Activated naive CD4-positive, alpha-beta T cell treated with anti-CD3 and anti-CD28 coated beads for 36 hours (primary cell): ENCODE data around the gene ELAVL4. TPM values are rescaled to one million over a fixed set of nuclear protein-coding genes. Genes with fewer than 3 reads are reported as not detected.

Experiments used
- CTCF ChIA-PET: fragments of 350-600 bp; sonication (Branson Sonifier 250); formaldehyde crosslinking; loops from one replicate; lab custom pipeline; 2021; ENCODE audit warnings: antibody characterized with exemption; lab: Charles Lee
- DNase-seq: peaks from one replicate; pipeline ENCODE4 v3.0.0-alpha.2; 2020
- H3K27ac Mint-ChIP-seq: one replicate; pipeline ENCODE4 v1.8.0; 2021; ENCODE audit warnings: mild to moderate bottlenecking, mixed read lengths
- H3K27me3 Mint-ChIP-seq: one replicate; pipeline ENCODE4 v1.8.0; 2021; ENCODE audit warnings: low read depth, mixed read lengths
- H3K36me3 Mint-ChIP-seq: one replicate; pipeline ENCODE4 v1.8.0; 2021; ENCODE audit warnings: low read depth, mixed read lengths
- H3K4me1 Mint-ChIP-seq: one replicate; pipeline ENCODE4 v1.8.0; 2021; ENCODE audit warnings: low read depth, mixed read lengths
- H3K4me3 Mint-ChIP-seq: one replicate; pipeline ENCODE4 v1.8.0; 2021; ENCODE audit warnings: mild to moderate bottlenecking, moderate library complexity, mixed read lengths
- H3K9me3 Mint-ChIP-seq: one replicate; pipeline ENCODE4 v1.8.0; 2021; ENCODE audit warnings: mixed read lengths
- intact Hi-C: fragments of 100-400 bp; cut with micrococcal nuclease; formaldehyde crosslinking; loops from one replicate; pipeline ENCODE4 v1.15.1; 2023
- total RNA-seq, 2 experiments: library from RNA; stranded (reverse); gene quantifications; one replicate each; pipeline ENCODE4 v1.2.3, GENCODE V29; 2021

Gene ELAVL4
- total RNA-seq, 2 experiments from 2014 or later, result not detected

- CTCF ChIA-PET, result no interaction called here
- no peak overlapping the region for H3K27ac Mint-ChIP-seq
- intact Hi-C loops, result no loop called here
Measured at GRCh38 chr1:50196081-50196480, 87.4 kb downstream of the ELAVL4 start.

DNA sequence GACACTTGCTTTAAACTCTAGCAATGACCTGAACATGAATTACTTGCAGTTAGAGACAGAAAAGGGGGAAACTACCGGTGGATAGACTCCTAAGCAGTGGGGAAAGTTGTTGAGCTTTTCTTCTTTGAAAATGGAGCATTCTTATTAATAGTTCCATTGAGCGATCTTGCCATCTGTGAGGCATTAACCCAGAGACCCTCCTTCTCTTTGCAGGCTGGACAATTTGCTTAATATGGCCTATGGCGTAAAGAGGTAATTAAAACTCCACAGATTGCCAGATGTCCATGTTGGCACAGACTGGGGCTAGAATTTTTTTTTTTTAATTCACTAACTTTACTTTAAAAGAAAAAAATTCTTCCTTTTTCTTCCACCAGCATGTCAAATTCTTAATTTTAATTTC is 88.5 kb downstream of the ELAVL4 start:
- H3K4me1 Mint-ChIP-seq, result no peaks in the 10 kb centered on the region
- no peak overlapping the region for H3K4me3 Mint-ChIP-seq
- no peak for DNase-seq
- no peaks in the 10 kb centered on the region for H3K36me3 Mint-ChIP-seq
- intact Hi-C loops, result no loop called here
- CTCF ChIA-PET, result no interaction called here
- peaks cover 2% of the 10 kb centered on the region for H3K27me3 Mint-ChIP-seq
- no peak overlapping the region for H3K27ac Mint-ChIP-seq
- no peaks in the 10 kb centered on the region for H3K9me3 Mint-ChIP-seq

More at GRCh38 chr1:50196081-50196480, 87.4 kb downstream of the ELAVL4 start:
- H3K36me3 Mint-ChIP-seq, result no peaks in the 10 kb centered on the region
- H3K27me3 Mint-ChIP-seq, result peaks cover 2% of the 10 kb centered on the region
- no peaks in the 10 kb centered on the region for H3K4me1 Mint-ChIP-seq
- no peak for DNase-seq
- no peak overlapping the region for H3K4me3 Mint-ChIP-seq
- H3K9me3 Mint-ChIP-seq, result no peaks in the 10 kb centered on the region

- H3K9me3 Mint-ChIP-seq, result no peaks in the 10 kb centered on the region
- H3K4me3 Mint-ChIP-seq, result no peak overlapping the region
- peaks cover 4% of the 10 kb centered on the region for H3K27me3 Mint-ChIP-seq
- no peak overlapping the region for H3K27ac Mint-ChIP-seq
- no peaks in the 10 kb centered on the region for H3K36me3 Mint-ChIP-seq
- H3K4me1 Mint-ChIP-seq, result no peaks in the 10 kb centered on the region
- CTCF ChIA-PET, result no interaction called here
- DNase-seq, result no peak
- intact Hi-C loops, result no loop called here
Measured at GRCh38 chr1:50208315-50208714, 99.6 kb downstream of the ELAVL4 start.

- CTCF ChIA-PET, result no interaction called here
- Mint-ChIP-seq H3K27me3 (peaks cover 4% of the 10 kb centered on the region), H3K36me3 (no peaks in the 10 kb centered on the region), H3K9me3 (no peaks in the 10 kb centered on the region), H3K27ac (no peak overlapping the region), H3K4me1 (no peaks in the 10 kb centered on the region), H3K4me3 (no peak overlapping the region)
- DNase-seq, result no peak
- intact Hi-C loops, result no loop called here
Measured at GRCh38 chr1:50208756-50209155, 100.0 kb downstream of the ELAVL4 start.

- CTCF ChIA-PET, result no interaction called here
- no peaks in the 10 kb centered on the region for H3K9me3 Mint-ChIP-seq
- H3K27ac Mint-ChIP-seq, result no peak overlapping the region
- no peaks in the 10 kb centered on the region for H3K4me1 Mint-ChIP-seq
- DNase-seq, result no peak
- H3K4me3 Mint-ChIP-seq, result no peak overlapping the region
- no peaks in the 10 kb centered on the region for H3K36me3 Mint-ChIP-seq
- intact Hi-C loops, result no loop called here
- peaks cover 4% of the 10 kb centered on the region for H3K27me3 Mint-ChIP-seq
Measured at GRCh38 chr1:50209749-50210148, 101.0 kb downstream of the ELAVL4 start.

- Mint-ChIP-seq H3K4me1 (no peaks in the 10 kb centered on the region), H3K9me3 (no peaks in the 10 kb centered on the region), H3K27ac (no peak overlapping the region), H3K27me3 (no peaks in the 10 kb centered on the region), H3K36me3 (no peaks in the 10 kb centered on the region), H3K4me3 (no peak overlapping the region)
- CTCF ChIA-PET, result no interaction called here
- intact Hi-C loops, result no loop called here
- DNase-seq, result no peak
Measured at GRCh38 chr1:50213505-50213904, 104.8 kb downstream of the ELAVL4 start.

DNA sequence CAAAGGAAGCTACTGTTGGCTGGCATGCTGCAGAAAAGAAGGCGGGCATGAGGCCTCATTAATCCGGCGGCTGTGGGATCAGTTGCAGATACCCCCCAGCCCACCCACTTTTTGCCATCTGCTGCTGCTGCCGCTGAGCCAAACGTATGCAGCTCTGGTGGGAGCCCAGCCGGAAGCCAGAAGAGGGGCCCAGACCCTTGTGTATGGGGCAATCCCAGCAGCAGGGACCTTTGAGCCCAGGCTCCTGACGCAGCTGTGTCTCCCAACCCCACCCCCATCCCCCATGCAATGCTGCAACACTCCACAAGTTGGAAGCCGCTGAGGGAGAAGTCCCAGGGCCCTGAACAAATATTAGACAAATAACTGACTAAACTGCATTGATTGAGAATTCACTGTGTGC is 106.0 kb downstream of the ELAVL4 start:
- no peak overlapping the region for H3K27ac Mint-ChIP-seq
- H3K27me3 Mint-ChIP-seq, result no peaks in the 10 kb centered on the region
- no peak for DNase-seq
- intact Hi-C loops, result no loop called here
- CTCF ChIA-PET, result interaction anchor here (0.5 kb wide), 1 partner anchor 70 kb away, joined by 5 read pairs; no protein-coding TSS in a partner anchor
- H3K4me1 Mint-ChIP-seq, result no peaks in the 10 kb centered on the region
- no peak overlapping the region for H3K4me3 Mint-ChIP-seq
- no peaks in the 10 kb centered on the region for H3K9me3 Mint-ChIP-seq
- H3K36me3 Mint-ChIP-seq, result no peaks in the 10 kb centered on the region

DNA sequence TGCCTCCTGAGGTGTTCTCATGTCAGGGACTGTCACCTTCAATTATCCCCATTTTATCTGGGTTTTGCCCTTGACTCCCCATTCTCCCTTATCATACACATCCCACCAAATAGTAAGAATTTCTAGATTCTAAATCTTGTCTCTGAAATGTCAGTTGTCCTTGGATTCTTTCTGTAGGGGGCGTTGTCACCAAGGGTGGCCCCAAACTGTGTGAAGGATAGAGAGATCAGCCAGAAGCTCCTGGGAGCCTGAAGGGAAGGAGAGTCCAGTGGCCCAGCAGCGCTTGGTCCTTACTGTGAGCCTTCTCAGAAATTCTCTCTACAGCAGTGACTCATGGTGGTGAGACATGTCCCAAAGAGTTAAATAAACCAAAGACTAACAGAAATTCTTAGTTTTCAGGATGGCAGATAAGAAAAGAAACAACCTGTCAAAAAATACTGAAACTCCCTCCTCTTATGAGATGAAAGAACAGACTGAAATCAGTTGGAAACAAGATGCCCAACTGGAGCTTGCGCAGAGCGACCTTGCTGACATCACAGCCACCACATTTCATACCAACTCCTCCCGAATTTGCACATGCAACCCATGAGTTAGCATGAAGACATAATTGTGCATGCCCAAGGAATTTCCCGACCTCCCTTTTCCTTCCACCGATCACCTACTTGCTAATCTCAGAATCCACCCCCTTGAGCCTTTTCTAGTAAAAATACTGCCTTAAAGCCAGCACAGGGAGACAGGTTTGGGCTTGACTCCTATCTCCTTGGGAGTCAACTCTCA is 109.8 kb downstream of the ELAVL4 start:
- no peak overlapping the region for H3K4me3 Mint-ChIP-seq
- no peak overlapping the region for H3K27ac Mint-ChIP-seq
- DNase-seq, result no peak
- CTCF ChIA-PET, result no interaction called here
- no peaks in the 10 kb centered on the region for H3K4me1 Mint-ChIP-seq
- no peaks in the 10 kb centered on the region for H3K36me3 Mint-ChIP-seq
- peaks cover under 1% of the 10 kb centered on the region for H3K9me3 Mint-ChIP-seq
- no peaks in the 10 kb centered on the region for H3K27me3 Mint-ChIP-seq
- intact Hi-C loops, result no loop called here

DNA sequence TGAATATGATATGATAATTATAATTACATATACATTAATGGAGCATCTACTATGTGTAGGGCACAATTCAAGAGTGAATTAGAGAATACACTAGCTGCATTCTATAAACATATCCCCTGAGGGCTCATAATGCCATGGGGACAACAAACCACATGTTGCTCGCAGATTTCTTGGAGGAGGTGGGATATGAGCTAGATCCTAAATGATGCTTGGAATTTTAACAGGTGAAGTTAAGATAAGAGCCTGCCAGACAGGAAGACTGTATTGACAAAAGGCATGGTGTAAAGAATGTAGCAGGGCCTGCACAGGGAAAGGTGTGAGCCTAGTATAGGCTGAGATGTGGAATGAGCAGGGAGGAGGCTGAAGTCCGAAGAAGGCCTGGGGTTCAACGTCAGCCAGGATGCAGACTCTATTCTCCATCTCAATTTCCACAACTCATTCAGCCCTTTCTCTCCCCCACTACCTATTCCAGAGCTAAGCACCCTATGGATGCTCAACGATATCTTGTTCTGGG is 120.2 kb downstream of the ELAVL4 start:
- H3K4me3 Mint-ChIP-seq, result no peak overlapping the region
- CTCF ChIA-PET, result no interaction called here
- H3K9me3 Mint-ChIP-seq, result peaks cover 20% of the 10 kb centered on the region
- DNase-seq, result no peak
- no peak overlapping the region for H3K27ac Mint-ChIP-seq
- intact Hi-C loops, result no loop called here
- no peaks in the 10 kb centered on the region for H3K4me1 Mint-ChIP-seq
- H3K27me3 Mint-ChIP-seq, result no peaks in the 10 kb centered on the region
- H3K36me3 Mint-ChIP-seq, result peaks cover 5% of the 10 kb centered on the region

DNA sequence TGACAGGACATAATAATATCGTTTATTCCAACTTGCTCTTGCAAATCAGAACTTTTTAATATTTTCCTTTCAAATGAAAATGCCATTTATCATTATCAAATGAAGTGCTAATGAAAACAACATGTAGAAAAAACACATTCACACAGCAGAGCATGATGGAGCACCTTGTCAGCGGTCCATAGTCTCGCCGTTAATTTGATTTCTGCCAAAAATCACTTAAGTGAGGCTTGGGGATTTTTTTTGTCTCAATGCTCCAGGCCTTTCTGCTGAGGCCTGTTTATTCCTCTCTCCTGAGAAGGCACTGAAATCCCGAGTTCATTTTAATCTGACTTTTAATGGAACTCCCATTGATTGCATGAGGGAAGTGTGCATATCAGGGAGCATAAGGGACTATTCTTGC is 122.5 kb downstream of the ELAVL4 start:
- DNase-seq, result no peak
- Mint-ChIP-seq H3K4me1 (no peaks in the 10 kb centered on the region), H3K9me3 (peaks cover 17% of the 10 kb centered on the region), H3K36me3 (no peaks in the 10 kb centered on the region), H3K27ac (no peak overlapping the region), H3K27me3 (peaks cover 3% of the 10 kb centered on the region), H3K4me3 (no peak overlapping the region)
- intact Hi-C loops, result no loop called here
- CTCF ChIA-PET, result no interaction called here

- Mint-ChIP-seq H3K27me3 (peaks cover 3% of the 10 kb centered on the region), H3K4me3 (no peak overlapping the region), H3K27ac (no peak overlapping the region), H3K9me3 (peaks cover 17% of the 10 kb centered on the region), H3K36me3 (no peaks in the 10 kb centered on the region), H3K4me1 (no peaks in the 10 kb centered on the region)
- DNase-seq, result no peak
- CTCF ChIA-PET, result no interaction called here
- intact Hi-C loops, result no loop called here
Measured at GRCh38 chr1:50232336-50232735, 123.6 kb downstream of the ELAVL4 start.

GRCh38 chr1:50236656-50237055 is 127.9 kb downstream of the ELAVL4 start:
- Mint-ChIP-seq H3K36me3 (no peaks in the 10 kb centered on the region), H3K27ac (no peak overlapping the region), H3K9me3 (peaks cover 18% of the 10 kb centered on the region), H3K4me1 (no peaks in the 10 kb centered on the region), H3K27me3 (peaks cover 5% of the 10 kb centered on the region), H3K4me3 (no peak overlapping the region)
- intact Hi-C loops, result no loop called here
- no peak for DNase-seq
- CTCF ChIA-PET, result no interaction called here

DNA sequence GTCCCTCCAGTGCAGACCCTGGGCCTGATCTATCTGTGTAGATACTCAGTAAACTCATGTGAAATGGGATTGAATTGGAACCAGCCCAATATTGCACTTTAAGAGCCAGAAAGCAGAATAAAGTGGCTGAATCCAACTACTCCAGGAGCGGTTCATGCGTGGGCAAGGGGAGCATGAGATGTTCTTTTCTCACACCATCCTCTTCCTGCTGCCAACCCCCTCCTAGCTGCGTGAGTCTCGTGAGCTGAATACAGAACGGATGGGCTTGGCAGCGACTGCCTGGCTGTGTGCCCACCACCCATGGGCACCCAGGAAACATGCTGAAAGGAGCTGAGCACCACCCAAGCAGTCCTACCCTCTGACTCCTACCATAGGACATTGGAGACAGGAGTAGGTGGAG is 128.3 kb downstream of the ELAVL4 start:
- Mint-ChIP-seq H3K36me3 (no peaks in the 10 kb centered on the region), H3K4me3 (no peak overlapping the region), H3K27me3 (peaks cover 6% of the 10 kb centered on the region), H3K27ac (no peak overlapping the region), H3K9me3 (peaks cover 18% of the 10 kb centered on the region), H3K4me1 (no peaks in the 10 kb centered on the region)
- DNase-seq, result no peak
- CTCF ChIA-PET, result no interaction called here
- intact Hi-C loops, result no loop called here
